ENCODE measurements around the gene GTF2IRD1. TPM values are rescaled to one million over a fixed set of nuclear protein-coding genes. Genes with fewer than 3 reads are reported as not detected.
"Not testable (repeated sequence)": the region's sequence is repeated elsewhere in the genome, so short reads cannot be mapped to it uniquely, and the experiment has no call there.

Gene GTF2IRD1
- total RNA-seq, 1 donor from 2014 or later, result 49.1 TPM

DNA sequence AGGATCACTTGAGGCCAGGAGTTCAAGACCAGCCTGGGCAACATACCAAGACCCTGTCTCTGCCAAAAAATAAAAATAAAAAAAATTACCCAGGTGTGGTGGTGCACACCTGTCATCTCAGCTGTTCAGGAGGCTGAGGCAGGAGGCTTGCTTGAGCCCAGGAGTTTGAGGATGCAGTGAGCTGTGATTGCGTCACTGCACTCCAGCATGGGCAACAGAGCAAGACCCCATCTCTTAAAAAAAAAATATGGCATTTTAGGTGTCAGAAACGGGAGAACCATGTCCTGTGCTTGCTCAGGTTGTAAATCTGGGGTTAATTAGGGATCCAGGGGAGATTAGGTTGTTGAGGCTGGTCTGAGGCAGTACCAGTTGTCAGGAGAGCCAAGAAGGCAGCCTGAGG lies 64.9 kb downstream of the GTF2IRD1 start:
- no peak for ATAC-seq

DNA sequence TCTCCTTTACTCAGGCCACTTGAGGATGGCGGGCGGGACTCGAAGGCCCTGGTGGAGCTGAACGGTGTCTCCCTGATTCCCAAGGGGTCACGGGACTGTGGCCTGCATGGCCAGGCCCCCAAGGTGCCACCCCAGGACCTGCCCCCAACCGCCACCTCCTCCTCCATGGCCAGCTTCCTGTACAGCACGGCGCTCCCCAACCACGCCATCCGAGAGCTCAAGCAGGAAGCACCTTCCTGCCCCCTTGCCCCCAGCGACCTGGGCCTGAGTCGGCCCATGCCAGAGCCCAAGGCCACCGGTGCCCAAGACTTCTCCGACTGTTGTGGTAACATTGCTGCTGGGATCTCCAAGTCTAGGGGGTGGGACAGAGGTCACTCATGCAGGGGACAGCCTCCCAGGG lies 65.7 kb downstream of the GTF2IRD1 start:
- ATAC-seq, result no peak

DNA sequence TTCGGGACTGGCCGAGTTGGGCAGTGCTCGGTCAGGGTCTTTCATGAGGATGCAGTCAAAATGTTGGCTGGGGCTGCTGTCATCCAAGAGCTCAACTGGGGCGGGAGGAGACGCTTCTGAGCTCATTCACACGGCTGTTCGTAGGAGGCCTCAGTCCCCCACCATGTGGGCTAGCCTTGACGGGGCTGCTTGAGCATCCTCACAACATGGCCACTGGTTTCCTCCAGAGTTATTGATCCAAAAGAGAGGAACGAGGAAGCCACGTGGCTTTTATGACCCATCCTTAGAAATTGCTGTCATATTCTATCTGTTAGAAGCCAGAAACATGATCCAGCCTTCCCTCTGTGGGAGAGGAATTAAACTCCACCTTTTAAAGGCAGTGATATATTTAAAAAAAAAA lies 68.1 kb downstream of the GTF2IRD1 start:
- no peak for ATAC-seq

DNA sequence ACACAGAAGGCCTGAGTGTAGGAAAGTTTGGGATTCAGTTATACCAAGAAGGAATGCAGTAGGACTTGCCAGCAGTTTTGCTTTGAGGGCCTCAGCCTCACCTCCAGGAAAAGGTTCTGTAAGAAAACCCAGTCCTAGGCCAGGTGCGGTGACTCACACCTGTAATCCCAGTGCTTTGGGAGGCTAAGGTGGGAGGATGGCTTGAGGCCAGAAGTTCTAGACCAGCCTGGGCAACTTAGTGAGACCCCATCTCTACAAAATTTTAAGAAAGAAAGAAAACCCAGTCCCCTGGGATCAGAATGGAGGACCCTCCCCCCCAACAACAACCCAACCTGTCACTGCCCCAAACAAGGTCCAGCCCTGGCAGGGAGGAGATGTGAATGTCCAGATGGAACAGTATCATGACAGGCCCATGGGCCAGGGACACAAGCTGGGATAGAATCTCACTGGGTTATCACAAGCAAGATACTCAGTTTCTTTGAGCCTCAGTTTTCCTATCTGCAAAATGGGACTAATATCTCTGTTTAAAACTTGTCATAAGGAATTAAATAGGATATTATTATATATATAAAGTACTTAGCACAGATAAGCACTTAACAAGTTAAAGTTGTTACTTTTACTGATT lies 68.7 kb downstream of the GTF2IRD1 start:
- no peak for ATAC-seq

DNA sequence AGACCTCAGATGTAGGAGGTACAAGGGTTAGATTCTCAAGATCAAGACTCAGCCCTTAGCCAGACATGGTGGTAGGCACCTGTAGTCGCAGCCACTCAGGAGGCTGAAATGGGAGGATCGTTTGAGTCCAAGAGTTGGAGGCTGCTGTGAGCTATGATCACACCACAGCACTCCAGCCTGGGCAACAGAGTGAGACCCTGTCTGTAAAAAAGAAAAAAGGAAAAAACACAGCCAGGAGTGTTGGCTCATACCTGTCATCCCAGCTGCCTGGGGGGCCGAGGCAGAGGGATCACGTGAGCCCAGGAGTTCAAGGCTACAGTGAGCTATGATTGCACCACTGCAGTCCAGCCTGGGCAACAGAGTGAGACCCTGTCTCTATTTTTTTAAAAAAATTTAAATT lies 69.3 kb downstream of the GTF2IRD1 start:
- no peak for ATAC-seq

DNA sequence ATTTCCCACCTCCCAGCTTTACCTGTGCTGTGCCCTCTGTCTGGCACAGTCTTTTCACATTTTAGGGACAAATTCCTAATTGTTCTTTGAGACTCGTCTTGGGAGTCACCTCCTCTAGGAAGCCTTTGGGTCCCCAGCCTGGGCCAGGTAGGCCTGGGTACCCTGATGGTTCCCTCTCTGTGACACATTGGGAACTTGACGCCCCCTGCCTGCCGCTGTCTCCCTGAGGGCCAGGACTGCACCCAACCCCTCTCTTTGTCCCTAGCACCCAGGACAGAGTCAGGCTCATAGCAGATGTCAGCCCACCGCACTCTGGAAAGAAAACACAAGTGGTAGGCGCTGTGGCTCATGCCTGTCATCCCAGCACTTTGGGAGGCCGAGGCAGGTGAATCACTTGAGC lies 71.4 kb downstream of the GTF2IRD1 start:
- ATAC-seq, result no peak

DNA sequence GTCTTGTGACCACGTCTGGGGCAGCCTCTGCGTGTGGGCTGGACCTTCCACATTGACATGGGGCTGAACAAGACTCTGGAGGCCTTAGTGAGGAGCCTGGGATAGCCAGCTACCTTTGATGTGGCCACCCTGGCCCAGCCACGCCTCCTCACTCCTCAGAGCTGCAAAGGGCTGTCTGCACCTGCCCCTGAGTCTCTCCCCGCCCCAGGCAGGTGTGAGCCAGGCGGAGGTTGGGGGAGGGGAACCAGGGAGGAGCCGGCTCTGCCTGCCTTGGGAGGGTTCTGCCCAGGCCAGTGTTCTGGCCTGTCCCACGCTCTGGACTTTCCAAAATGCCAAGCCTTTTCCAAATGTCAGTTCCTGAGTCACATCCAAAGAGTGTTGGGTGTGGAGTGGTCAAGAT lies 72.2 kb downstream of the GTF2IRD1 start:
- peak; percentile 89 for ATAC-seq

DNA sequence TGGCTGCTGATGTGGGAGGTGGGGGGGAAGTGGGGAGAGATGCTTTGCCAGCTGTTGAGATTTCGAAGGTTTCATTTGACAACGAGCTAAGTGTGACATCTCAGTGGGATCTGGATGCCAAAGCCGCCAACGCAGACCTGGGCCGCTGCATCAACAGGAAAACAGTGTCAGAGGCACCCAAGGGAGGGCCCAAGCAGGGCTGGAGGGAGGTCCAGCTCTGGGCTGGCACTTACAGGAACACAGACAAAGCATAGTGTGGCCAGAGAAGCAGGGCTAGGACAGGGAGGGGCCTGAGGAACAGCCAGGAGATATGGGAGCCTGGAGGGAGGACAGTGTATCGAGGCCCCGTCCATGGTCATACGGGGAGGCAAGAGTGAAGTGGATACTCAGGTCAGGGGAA lies 73.1 kb downstream of the GTF2IRD1 start:
- ATAC-seq, result peak; percentile 13

DNA sequence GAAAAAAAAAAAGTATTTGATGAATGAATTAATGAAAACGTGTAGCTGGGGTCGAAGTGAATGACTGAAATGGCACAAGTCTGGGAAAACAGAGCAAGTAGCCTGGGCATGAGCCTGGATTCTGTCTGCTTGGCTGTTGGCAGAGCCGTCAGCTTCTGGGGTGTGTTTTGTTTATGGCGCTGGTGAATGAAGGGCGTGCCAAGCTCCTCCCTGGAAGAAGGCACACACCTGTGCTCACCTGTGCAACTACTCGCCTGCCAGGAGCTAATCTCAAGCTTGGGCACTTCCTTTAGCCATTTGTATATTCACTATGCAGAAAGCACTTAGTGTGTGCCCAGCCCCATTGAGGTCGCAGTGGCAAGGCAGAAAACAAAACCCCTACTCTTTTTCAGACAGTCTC lies 74.1 kb downstream of the GTF2IRD1 start:
- peak; percentile 72 for ATAC-seq

DNA sequence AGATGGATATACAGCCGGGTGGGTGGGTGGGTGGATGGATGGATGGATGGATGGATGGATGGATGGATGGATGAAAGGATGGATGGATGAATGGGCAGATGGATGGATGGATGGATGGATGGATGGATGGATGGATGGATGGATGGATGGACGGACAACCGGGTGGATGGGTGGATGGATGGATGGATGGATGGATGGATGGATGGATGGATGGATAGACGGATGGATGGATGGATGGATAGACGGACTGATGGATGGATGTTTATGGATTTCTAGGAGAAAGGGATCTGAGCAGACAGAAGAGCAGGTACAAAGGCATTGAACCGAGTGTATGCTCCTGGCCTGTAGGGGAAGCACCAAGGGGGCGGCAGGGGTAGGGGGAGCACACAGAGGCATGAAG lies 75.1 kb downstream of the GTF2IRD1 start:
- not testable (repeated sequence) for ATAC-seq

DNA sequence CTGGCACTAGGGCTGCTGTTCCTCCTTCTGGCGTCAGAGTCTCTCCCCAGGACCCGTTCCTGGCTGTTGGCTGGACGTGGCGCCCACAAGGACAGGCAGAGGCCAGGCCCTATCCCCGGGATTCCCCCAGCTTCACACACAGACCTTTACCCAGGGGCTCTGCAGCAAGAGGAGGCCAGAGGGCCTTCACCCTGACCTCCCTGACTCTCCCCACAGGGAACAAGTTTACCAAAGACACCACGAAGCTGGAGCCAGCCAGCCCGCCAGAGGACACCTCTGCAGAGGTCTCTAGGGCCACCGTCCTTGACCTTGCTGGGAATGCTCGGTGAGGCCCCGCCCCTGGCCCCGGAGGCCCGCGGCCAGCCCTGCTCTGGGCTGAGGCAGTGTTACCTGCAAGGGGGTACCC lies 82.2 kb downstream of the GTF2IRD1 start:
- ATAC-seq, result peak; percentile 12

DNA sequence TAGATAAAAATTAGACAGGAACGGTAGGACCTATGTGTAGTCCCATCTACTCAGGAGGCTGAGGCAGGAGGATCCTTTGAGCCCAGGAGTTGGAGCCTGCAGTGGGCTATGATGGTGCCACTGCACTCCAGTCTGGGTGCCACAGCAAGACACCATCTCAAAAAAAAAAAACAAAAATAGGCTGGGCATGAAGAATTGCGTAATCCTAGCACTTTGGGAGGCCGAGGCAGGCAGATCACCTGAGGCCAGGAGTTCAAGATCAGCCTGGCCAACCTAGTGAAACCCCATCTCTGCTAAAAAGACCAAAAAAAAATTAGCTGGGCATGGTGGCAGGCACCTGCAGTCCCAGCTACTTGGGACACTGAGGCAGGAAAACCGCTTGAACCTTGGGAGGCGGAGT lies 88.2 kb downstream of the GTF2IRD1 start:
- ATAC-seq, result not testable (repeated sequence)

DNA sequence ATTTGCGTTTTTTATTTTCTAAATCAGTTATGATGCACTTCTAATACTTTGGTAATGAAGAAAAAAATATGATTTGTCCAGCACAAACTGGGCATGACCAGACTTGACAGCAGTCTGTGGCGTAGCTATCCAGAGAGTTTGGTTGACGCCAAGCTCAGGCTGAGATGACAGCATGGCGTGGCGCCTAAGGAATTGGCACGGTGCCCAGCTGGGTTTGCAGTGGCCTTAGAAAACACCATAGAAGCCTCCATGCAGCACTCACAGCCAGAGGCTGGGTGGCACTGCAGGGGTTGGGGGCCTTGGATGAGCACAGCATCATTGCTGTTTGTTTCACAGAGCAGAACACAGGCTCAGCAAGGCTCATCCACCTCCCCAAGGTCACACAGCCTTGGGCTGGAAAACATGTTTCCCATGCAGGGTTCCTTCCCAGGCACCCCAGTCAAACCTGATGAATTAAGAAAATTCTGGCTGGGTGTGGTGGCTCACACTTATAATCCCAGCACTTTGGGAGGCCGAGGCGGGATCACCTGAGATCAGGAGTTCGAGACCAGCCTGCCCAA lies 88.9 kb downstream of the GTF2IRD1 start:
- ATAC-seq, result peak; percentile 83

DNA sequence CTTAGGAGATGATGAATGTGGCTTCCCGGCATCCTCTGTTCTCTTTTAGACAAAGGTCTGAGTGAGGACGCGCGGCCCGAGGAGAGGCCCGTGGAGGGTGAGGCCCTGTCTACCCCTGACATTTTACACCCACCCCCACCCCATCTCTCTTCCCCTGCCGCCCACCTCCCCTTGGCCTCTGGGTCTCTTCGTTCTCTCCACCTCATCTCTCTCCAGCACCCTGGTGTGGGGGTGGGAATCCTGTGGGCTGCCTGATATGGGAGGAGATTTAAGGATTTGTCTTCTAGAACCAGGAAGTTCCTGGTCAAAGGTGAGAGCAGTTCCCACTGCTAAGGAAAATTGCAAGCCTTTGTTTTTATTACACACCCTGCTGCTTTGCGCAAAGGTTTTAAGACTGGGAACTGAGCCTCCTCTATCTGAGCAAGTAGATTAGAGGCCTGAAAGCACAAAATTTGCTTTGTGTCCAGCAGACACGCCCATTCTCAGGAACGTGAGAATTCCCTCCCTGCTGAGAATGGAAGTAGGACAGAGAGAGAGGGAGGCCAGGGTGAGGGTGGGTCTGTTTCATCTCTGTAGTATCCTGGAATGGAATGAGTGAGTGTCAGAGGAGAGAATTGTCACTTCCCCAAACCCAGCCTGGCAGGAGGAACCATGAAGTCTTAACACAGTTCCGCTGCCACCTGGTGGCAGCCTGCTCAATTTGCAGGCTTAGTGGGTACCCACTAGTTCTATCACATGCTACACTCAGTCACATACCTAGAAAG lies 91.2 kb downstream of the GTF2IRD1 start:
- ATAC-seq, result peak; percentile 73

DNA sequence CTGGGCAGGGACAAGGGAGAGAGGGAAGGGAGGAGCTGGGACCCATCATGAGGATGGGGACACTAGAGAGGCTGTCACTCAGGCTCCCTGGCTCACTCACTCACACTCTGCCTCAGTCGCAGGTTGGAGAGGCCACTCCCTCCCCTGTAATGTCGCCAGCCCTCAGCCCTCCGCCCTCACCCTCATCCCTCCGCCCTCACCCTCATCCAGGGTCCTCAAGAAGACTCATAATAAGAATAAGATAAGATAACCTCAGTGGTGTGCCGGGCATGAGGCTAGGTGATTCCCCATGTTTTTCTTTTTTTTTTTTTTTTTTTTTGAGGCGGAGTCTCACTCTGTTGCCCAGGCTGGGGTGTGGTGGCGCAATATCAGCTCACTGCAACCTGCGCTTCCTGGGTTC lies 92.2 kb downstream of the GTF2IRD1 start:
- ATAC-seq, result no peak

DNA sequence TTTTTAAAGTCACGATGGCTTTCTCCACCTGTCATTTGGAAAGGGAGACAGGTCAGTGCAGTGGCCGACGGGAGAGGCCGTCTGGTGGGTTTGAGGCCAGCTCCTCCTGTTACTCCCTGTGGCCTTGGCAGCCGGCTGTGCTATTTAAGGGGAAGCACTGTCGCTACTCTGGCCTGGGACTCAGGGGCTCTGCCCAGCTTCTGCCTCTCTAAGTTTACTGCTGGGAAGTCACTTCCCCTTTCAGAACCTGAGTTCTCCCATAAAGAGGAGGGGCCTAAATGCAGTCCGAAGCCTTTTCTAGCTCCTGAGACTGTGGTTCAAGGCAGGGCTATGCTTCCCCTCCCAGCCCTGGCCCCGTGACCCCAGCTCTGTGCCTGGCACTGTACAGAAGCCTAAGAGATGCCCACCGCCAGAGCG lies 99.9 kb downstream of the GTF2IRD1 start:
- peak; percentile 7 for ATAC-seq

DNA sequence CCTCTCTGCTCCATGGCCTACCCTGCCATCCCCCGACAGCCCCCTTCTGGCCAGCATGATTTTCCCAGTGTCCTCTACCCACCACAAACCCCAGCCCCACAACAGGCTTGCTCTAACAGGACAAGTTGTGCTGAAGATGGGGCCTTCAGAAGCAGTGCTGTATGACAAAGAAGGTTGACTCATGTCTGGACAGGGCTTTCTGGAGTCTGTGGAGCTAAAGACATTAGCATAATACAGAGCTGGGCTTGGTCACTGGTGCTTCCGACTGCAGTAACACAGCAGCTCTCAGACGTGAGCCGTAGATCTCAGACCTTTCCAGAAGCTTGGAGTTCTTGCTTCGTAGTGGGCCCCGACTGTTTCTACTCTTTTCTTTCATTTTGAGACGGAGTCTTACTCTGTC lies 100.5 kb downstream of the GTF2IRD1 start:
- peak; percentile 86 for ATAC-seq

DNA sequence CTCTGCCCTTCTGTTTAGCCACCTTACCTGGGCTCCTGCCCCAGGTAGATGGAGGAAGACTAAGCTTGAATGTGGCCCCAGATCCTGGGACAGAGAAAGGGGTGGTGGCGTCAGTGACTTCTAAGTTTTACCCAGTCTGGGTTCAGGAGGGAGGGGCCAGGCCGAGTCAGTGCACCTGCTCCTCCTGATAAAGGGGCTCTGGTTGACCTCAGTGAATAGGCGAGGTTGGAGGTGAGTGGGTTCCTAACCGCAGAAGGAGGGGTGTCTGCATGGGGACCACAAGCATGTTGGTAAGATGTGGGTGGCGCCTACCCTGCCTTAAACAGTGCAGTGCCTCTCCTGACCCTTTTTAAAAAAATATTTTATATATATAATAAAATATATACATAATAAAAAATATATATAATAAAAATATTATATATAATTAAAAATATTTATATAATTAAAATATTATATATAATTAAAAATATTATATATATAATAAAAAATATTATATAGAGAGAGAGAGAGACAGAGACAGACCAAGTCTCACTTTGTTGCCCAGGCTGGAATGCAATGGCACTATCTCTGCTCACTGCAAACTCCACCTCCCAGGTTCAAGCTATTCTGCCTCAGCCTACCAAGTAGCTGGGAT lies 106.5 kb downstream of the GTF2IRD1 start:
- no peak for ATAC-seq

DNA sequence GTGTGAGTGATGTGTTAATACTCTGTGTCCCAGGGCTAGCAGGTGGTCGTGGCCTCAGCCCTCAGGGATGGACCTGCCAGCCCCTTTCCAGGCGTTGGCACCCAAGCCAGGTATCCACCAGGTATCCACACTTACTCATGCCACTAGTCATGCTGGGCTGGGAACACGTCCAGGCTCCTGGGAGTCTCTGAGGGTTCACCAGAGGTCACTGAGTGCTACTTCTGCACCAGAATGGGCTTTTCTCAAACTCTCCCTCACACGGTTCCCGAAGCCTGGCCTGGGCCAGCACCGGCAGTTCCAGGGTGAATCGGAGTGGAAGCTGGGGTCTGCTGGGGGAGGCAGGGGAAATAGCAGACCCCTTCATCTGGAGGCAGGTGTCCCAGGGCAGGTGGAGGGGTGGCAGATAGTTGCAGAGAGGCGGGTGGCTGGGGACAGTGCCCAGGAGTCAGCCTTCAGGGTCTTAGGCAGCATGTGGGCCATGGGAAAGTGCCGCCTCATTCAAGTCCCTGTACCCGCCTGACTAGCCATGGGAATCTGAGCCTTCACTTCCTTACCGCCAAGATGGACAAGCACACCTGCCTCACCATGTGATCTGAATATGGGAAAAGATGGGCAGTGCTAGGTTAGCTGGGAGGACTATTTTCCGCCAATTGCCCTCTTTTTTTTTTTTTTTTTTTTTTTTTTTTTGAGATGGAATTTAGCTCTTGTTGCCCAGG lies 108.3 kb downstream of the GTF2IRD1 start:
- peak; percentile 35 for ATAC-seq

DNA sequence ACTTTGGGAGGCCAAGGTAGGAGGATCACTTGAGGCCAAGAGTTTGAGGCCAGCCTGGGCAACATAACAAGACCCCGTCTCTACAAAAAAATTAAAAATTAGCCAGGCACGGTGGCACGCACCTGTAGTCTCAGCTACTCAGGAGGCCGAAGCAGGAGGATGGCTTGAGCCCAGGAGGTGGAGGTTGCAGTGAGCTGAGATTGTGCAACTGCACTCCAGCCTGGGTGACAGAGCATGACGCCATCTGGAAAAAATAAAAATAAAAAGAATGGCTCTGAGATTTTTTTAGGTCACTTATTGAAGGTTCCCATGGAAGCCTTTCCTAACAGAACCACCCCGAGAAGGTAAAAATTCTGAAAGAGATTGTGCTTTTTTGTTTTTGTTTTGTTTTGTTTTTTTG lies 109.9 kb downstream of the GTF2IRD1 start:
- ATAC-seq, result not testable (repeated sequence)

DNA sequence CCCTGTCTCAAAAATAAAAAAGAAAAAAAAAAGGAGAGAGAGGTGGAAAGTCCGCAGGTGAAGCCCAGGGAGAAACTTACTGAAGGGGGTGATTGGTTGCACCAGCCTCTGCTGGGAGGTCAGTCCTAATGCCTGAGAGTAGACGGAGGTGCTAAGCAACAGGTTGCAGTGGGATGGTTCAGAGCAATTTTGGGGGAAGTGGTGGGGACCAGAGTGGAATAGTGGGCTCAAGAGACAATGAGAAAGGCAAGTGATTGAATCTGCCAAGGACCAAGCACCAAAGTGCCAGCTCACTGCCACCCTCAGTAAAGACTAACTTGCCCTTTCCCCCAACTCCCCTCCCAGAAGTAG lies 113.6 kb downstream of the GTF2IRD1 start:
- ATAC-seq, result no peak

DNA sequence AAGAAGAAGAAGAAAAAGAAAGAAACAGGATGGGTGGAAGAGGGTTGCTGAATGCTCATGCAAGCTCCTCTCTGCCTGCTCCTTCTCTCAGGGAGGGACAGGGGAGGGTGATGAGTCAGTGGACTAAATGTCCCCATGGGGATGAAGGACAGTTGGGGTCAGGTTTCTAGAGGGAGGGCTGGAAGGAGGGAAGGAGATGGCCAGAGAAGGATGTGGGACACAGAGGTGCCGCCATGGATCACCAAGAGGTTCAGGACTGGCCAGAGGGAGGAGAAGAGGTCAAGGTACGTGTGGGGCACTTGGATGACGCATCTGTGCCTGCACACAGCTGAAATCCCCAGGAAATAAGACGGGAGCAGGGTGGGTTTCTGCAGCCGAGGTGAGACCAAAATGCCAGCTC lies 115.0 kb downstream of the GTF2IRD1 start:
- ATAC-seq, result no peak

DNA sequence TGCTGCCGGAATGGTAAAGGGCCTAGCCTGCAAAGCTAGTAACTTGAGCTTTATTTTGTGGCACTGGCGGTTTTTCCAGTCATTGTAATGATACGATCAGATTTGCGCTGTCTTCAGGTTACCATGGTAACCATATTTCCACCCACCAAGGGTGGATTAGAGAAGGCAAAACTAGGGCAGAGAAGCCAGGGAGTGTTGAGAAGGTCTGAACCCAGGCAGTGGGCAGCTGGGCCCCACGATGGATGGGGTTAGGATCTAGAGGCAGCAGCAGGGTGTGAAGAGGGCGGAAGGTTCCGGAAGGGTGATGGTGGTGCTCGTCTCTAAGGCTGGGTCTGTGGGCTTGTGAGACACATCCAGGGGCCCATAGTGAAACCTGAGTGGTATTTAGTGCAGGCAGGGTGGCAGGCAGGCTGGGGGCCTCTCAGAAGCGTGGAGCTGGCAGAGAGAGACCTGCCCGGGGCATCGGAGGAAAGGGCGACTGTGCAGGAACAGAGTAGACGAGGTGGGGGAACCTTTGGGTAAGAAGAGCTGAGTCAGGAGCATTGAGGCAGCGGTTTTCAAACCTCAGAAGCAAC lies 115.9 kb downstream of the GTF2IRD1 start:
- no peak for ATAC-seq
